GM12801 (cell line): ENCODE measurements around the gene ENGASE.

Experiments
- TF ChIP-seq, protein P1 (sequence below): IDR thresholded peaks from one replicate; pipeline ENCODE4 v1.5.1; 2011; ENCODE audit warnings: control low read depth; ENCODE audit not compliant: insufficient read length; ENCODE audit errors: extremely low read depth

Gene ENGASE

DNA sequence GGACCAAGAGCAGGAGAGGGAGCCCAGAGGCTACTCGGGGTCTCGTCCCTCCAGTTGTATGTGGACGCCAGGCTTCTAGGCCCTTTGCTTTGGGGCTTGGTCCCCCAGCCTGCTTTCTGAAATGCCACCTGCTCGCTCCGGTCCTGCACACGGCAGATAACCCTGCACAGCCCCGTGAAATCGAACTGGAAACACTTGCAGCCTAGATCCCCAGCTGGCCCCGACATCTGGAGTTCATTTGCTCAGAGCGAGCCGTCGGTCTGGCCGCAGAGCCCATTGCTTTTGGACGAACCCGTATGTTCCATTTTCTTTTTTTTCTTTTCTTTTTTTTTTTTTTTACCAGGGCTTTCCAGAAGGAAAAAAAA, 27.7 kb upstream of the ENGASE start:
- TF ChIP-seq, protein P1, sequence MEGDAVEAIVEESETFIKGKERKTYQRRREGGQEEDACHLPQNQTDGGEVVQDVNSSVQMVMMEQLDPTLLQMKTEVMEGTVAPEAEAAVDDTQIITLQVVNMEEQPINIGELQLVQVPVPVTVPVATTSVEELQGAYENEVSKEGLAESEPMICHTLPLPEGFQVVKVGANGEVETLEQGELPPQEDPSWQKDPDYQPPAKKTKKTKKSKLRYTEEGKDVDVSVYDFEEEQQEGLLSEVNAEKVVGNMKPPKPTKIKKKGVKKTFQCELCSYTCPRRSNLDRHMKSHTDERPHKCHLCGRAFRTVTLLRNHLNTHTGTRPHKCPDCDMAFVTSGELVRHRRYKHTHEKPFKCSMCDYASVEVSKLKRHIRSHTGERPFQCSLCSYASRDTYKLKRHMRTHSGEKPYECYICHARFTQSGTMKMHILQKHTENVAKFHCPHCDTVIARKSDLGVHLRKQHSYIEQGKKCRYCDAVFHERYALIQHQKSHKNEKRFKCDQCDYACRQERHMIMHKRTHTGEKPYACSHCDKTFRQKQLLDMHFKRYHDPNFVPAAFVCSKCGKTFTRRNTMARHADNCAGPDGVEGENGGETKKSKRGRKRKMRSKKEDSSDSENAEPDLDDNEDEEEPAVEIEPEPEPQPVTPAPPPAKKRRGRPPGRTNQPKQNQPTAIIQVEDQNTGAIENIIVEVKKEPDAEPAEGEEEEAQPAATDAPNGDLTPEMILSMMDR: no peak

DNA sequence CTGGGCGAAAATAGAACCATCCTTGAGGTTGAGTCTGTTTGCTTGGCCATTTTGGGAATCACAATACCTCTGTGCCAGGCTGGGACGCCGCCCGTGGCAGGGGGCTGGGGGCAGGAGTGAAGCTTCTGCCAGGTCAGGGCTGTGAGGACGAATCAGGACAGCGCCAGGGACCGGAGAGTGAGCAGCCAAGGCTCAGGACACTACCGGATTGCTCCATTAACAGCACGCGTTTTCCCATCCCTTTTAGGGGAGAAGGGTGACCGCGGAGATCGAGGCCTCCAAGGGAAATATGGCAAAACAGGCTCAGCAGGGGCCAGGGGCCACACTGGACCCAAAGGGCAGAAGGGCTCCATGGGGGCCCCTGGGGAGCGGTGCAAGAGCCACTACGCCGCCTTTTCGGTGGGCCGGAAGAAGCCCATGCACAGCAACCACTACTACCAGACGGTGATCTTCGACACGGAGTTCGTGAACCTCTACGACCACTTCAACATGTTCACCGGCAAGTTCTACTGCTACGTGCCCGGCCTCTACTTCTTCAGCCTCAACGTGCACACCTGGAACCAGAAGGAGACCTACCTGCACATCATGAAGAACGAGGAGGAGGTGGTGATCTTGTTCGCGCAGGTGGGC, 27.2 kb upstream of the ENGASE start:
- TF ChIP-seq, protein P1: no peak

DNA sequence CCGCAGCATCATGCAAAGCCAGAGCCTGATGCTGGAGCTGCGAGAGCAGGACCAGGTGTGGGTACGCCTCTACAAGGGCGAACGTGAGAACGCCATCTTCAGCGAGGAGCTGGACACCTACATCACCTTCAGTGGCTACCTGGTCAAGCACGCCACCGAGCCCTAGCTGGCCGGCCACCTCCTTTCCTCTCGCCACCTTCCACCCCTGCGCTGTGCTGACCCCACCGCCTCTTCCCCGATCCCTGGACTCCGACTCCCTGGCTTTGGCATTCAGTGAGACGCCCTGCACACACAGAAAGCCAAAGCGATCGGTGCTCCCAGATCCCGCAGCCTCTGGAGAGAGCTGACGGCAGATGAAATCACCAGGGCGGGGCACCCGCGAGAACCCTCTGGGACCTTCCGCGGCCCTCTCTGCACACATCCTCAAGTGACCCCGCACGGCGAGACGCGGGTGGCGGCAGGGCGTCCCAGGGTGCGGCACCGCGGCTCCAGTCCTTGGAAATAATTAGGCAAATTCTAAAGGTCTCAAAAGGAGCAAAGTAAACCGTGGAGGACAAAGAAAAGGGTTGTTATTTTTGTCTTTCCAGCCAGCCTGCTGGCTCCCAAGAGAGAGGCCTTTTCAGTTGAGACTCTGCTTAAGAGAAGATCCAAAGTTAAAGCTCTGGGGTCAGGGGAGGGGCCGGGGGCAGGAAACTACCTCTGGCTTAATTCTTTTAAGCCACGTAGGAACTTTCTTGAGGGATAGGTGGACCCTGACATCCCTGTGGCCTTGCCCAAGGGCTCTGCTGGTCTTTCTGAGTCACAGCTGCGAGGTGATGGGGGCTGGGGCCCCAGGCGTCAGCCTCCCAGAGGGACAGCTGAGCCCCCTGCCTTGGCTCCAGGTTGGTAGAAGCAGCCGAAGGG, 26.4 kb upstream of the ENGASE start:
- TF ChIP-seq, protein P1: no peak

DNA sequence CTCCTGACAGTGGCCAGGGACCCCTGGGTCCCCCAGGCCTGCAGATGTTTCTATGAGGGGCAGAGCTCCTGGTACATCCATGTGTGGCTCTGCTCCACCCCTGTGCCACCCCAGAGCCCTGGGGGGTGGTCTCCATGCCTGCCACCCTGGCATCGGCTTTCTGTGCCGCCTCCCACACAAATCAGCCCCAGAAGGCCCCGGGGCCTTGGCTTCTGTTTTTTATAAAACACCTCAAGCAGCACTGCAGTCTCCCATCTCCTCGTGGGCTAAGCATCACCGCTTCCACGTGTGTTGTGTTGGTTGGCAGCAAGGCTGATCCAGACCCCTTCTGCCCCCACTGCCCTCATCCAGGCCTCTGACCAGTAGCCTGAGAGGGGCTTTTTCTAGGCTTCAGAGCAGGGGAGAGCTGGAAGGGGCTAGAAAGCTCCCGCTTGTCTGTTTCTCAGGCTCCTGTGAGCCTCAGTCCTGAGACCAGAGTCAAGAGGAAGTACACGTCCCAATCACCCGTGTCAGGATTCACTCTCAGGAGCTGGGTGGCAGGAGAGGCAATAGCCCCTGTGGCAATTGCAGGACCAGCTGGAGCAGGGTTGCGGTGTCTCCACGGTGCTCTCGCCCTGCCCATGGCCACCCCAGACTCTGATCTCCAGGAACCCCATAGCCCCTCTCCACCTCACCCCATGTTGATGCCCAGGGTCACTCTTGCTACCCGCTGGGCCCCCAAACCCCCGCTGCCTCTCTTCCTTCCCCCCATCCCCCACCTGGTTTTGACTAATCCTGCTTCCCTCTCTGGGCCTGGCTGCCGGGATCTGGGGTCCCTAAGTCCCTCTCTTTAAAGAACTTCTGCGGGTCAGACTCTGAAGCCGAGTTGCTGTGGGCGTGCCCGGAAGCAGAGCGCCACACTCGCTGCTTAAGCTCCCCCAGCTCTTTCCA, 25.5 kb upstream of the ENGASE start:
- TF ChIP-seq, protein P1: no peak

DNA sequence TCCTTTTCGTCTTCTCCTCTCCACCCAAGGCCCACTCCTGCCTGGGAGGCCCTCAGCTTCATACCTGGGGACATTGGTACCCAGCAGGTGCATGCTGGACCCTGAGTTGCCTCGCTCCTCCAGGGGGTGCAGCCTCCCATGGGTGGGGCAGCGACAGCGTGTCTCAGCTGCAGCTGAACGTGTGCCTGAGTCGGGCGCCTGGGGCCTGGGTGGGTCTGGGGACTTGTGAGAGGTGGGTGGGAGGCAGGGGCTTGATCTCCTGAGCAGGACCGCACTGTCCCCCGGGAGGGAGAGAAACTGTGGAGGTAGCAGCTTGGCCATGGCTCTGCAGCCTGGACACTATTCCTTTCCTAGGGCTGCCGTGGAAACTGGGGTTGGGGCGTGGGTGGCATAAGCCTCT, 24.8 kb upstream of the ENGASE start:
- TF ChIP-seq, protein P1: no peak

DNA sequence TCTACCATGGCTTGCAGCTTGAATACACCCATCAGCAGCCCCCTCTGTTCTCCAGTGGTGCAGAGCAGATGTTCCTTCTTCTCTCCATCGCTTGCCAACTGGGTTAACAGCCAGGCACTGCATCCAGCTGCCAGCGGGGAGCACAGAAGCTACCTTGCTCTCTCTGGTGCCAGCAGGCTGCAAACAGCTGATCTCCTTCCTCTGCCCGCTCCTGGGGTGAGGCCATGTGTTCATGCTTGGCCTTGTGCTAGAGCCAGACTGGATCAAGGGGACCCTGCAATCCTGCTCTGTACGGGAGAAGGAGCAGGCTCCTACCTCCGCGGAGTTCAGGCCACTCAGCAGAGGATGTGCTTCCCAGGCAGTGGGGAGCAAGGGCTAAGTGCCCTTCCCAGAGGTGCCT, 24.1 kb upstream of the ENGASE start:
- TF ChIP-seq, protein P1: no peak

DNA sequence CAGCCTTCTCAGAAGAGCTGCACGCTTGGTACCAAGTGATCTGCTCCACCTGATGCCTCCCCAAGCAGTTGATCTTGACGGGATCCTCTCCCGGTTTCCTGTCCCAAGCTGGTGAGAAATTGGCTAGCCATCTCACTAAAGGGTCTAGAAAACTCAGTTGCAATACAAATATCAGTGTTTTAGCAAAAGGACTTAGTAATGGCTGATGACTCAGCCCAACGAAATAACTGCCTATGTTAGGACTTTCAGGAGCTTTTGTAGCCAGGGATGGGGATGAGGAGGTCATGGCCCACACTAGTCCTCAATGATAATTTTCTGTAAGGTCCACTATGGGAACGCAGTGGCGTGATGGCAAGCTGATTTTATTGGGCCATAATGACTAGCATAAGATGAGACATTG, 23.3 kb upstream of the ENGASE start:
- TF ChIP-seq, protein P1: no peak
